ENCODE data around the gene ZBTB48.

Gene ZBTB48

GRCh38 chr1:6535214-6535613, 44.6 kb upstream of the ZBTB48 start:
- DNase-seq (ENCODE audit: low read depth in 1 of 2, low spot score in 1 of 2), result no peak
- no peak overlapping the region for H3K27ac ChIP-seq (replicated peaks)
- H3K27me3 ChIP-seq (ENCODE audit: insufficient read depth, poor library complexity, severe bottlenecking), result no peaks in the 10 kb centered on the region
- H3K4me3 ChIP-seq (replicated peaks; ENCODE audit: insufficient read depth, low read length), result no peak overlapping the region
- TF ChIP-seq, protein P1, sequence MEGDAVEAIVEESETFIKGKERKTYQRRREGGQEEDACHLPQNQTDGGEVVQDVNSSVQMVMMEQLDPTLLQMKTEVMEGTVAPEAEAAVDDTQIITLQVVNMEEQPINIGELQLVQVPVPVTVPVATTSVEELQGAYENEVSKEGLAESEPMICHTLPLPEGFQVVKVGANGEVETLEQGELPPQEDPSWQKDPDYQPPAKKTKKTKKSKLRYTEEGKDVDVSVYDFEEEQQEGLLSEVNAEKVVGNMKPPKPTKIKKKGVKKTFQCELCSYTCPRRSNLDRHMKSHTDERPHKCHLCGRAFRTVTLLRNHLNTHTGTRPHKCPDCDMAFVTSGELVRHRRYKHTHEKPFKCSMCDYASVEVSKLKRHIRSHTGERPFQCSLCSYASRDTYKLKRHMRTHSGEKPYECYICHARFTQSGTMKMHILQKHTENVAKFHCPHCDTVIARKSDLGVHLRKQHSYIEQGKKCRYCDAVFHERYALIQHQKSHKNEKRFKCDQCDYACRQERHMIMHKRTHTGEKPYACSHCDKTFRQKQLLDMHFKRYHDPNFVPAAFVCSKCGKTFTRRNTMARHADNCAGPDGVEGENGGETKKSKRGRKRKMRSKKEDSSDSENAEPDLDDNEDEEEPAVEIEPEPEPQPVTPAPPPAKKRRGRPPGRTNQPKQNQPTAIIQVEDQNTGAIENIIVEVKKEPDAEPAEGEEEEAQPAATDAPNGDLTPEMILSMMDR (IDR thresholded peaks at IDR 0.05; ENCODE audit: insufficient read depth, low read length), result no peak
- TF ChIP-seq GABPA (IDR thresholded peaks at IDR 0.05; ENCODE audit: low read depth) (no peak), REST (IDR thresholded peaks at IDR 0.05; ENCODE audit: insufficient replicate concordance, low read depth) (no peak), SPI1 (IDR thresholded peaks at IDR 0.05; ENCODE audit: borderline replicate concordance, low read depth) (no peak), POLR2AphosphoS5 (IDR thresholded peaks at IDR 0.05; ENCODE audit: low read depth) (no peak)

- no peak for TF ChIP-seq REST (IDR thresholded peaks at IDR 0.05; ENCODE audit: insufficient replicate concordance, low read depth)
- TF ChIP-seq, protein P1 (IDR thresholded peaks at IDR 0.05; ENCODE audit: insufficient read depth, low read length), result no peak
- TF ChIP-seq POLR2AphosphoS5 (IDR thresholded peaks at IDR 0.05; ENCODE audit: low read depth), result no peak
- no peak for TF ChIP-seq GABPA (IDR thresholded peaks at IDR 0.05; ENCODE audit: low read depth)
- TF ChIP-seq SPI1 (IDR thresholded peaks at IDR 0.05; ENCODE audit: borderline replicate concordance, low read depth), result no peak
- no peak for DNase-seq (ENCODE audit: low read depth in 1 of 2, low spot score in 1 of 2)
- no peaks in the 10 kb centered on the region for H3K27me3 ChIP-seq (ENCODE audit: insufficient read depth, poor library complexity, severe bottlenecking)
- no peak overlapping the region for H3K4me3 ChIP-seq (replicated peaks; ENCODE audit: insufficient read depth, low read length)
- no peak overlapping the region for H3K27ac ChIP-seq (replicated peaks)
These were observed 43.5 kb upstream of the ZBTB48 start for GRCh38 chr1:6536291-6536690.

DNA sequence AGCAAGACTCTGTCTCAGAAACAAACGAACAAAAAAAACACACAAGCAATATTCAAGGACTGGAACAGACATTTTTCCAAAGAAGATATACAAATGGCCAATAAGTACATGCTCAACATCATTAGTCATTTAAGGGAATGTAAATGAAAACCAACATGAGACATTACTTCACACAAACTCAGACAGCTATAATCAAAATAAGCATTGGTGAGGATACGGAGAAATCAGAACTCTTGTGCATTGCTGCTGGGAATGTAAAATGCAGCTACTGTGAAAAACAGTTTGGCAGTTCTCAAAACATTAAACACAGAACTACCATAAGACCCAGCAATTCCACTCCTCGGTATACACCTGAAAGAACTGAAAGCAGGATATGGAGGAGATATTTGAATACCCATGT, 40.8 kb upstream of the ZBTB48 start:
- Histone ChIP-seq H3K4me3 (replicated peaks; ENCODE audit: insufficient read depth, low read length) (no peak overlapping the region), H3K27me3 (ENCODE audit: insufficient read depth, poor library complexity, severe bottlenecking) (no peaks in the 10 kb centered on the region), H3K27ac (replicated peaks) (no peak overlapping the region)
- no peak for DNase-seq (ENCODE audit: low read depth in 1 of 2, low spot score in 1 of 2)
- TF ChIP-seq POLR2AphosphoS5 (IDR thresholded peaks at IDR 0.05; ENCODE audit: low read depth), result no peak
- TF ChIP-seq GABPA (IDR thresholded peaks at IDR 0.05; ENCODE audit: low read depth), result no peak
- TF ChIP-seq REST (IDR thresholded peaks at IDR 0.05; ENCODE audit: insufficient replicate concordance, low read depth), result no peak
- TF ChIP-seq, protein P1 (IDR thresholded peaks at IDR 0.05; ENCODE audit: insufficient read depth, low read length), result no peak
- no peak for TF ChIP-seq SPI1 (IDR thresholded peaks at IDR 0.05; ENCODE audit: borderline replicate concordance, low read depth)

All from HL-60 (cell line).